A673 (cell line): Measurements from ENCODE around the gene GSTA3.

Experiments used
- EZH2 ChIP-seq: fragments of 200-600 bp; sonication (generic); IDR thresholded peaks from 2 replicates; pipeline ENCODE4 v1.6.1; 2017; ENCODE audit warnings: borderline replicate concordance, low read depth, mild to moderate bottlenecking, mixed read lengths, antibody characterized with exemption, low read length; ENCODE audit not compliant: poor library complexity, severe bottlenecking
- TF ChIP-seq, protein P1 (sequence below): fragments of 300-800, 200-600 bp; sonication (generic); conservative IDR thresholded peaks from 2 replicates; pipeline ENCODE4 v1.5.1; 2017; ENCODE audit warnings: low read depth, mild to moderate bottlenecking, antibody characterized with exemption, low read length, moderate library complexity, mixed read lengths

DNA sequence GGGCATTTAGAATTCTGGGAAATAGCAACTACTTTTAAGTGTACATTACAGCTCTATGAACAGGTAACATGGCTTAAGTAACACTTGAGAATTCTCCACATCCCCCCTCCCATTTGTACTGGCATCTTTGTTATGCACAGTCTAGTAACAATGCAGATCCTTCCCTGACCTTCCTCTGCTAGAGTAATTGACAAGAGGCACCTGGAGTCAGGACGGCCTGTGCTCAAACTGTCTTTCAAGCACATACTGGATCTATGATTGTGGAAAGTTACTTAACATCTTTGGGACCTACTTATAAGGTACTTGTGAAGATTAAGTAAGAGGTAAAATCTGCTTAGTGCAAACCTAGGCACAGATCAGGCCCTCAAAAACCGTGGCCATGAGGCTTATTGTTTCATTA, 21.9 kb upstream of the GSTA3 start:
- TF ChIP-seq, protein P1, sequence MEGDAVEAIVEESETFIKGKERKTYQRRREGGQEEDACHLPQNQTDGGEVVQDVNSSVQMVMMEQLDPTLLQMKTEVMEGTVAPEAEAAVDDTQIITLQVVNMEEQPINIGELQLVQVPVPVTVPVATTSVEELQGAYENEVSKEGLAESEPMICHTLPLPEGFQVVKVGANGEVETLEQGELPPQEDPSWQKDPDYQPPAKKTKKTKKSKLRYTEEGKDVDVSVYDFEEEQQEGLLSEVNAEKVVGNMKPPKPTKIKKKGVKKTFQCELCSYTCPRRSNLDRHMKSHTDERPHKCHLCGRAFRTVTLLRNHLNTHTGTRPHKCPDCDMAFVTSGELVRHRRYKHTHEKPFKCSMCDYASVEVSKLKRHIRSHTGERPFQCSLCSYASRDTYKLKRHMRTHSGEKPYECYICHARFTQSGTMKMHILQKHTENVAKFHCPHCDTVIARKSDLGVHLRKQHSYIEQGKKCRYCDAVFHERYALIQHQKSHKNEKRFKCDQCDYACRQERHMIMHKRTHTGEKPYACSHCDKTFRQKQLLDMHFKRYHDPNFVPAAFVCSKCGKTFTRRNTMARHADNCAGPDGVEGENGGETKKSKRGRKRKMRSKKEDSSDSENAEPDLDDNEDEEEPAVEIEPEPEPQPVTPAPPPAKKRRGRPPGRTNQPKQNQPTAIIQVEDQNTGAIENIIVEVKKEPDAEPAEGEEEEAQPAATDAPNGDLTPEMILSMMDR = no peak
- TF ChIP-seq EZH2 = no peak
